ENCODE results near the gene KRTAP22-1.

KRTAP22-1 gene

GRCh38 chr21:30628109-30628508 lies 27.2 kb downstream of the KRTAP22-1 start:
- no peak for DNase-seq

- no peak for DNase-seq
Measured at GRCh38 chr21:30629200-30629599, 28.3 kb downstream of the KRTAP22-1 start.

GRCh38 chr21:30634906-30635305 lies 34.0 kb downstream of the KRTAP22-1 start, which contains the start of gene KRTAP20-2:
KRTAP20-2 (plus strand) TSS chr21:30635206; CDS start chr21:30635264, 58 bp downstream.
- DNase-seq: no peak

DNA sequence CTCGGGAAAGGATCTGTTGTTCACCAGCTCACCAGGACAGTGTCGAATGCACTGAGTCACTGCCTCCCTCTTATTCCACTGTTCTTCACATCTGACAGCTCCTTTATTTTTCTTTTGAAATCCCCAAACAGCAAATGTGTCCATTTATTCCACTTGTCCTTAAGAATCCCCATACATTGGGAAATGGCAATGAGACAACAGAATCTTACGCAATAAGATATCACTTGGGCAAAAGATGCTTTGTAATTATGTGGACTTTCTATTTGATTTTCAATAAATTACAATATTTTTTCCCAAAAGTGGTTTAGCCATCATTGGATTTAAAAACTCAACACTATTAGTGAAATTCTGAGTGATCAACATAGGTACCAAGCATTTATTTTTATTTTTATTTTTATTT lies 37.8 kb downstream of the KRTAP22-1 start:
- DNase-seq: no peak

- no peak for DNase-seq
Measured at GRCh38 chr21:30642564-30642963, 41.7 kb downstream of the KRTAP22-1 start, which contains the start of gene KRTAP20-3. KRTAP20-3 (plus strand) TSS chr21:30642864.

- DNase-seq: no peak
Measured at GRCh38 chr21:30646904-30647414, 46.1 kb downstream of the KRTAP22-1 start.

Data from NCI-H510A treated with DMSO at 0.1 percent for 48 hours (cell line).